Transverse colon (tissue), 3 donors: ENCODE results near the gene PC.

Source experiments
- POLR2A ChIP-seq: fragments of 450-650 bp; IDR thresholded peaks from one replicate; pipeline ENCODE4 v1.6.1; 2016; ENCODE audit warnings: antibody characterized with exemption, mild to moderate bottlenecking, moderate library complexity
- POLR2AphosphoS5 ChIP-seq, 3 donors: sonication (generic); formaldehyde crosslinking; IDR thresholded peaks; one replicate each; pipeline ENCODE4 v1.6.1; 2016; ENCODE audit warnings: antibody characterized with exemption in 3 of 3

DNA sequence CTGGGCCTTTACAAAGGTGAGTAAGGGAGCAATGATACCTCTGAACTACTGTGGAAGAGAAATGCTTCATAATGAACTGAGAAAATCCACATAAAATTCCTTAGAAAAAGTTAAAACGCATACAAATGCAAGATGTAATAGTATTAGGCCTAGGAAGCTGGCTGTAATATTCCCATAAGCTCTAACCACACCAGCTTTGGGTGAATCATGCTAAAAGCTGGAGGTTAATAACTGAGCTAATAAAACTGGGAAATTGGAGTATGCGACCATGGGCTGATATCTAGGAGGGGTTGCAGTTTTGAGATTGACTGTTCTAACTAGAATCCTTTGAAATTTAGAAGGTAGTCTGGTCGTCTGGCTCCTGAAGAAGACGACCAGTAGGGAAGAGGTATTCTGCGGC lies 143.5 kb downstream of the PC start:
- no peak for TF ChIP-seq POLR2AphosphoS5 (IDR thresholded peaks at IDR 0.05)
- no peak for TF ChIP-seq POLR2A
